Lower leg skin (tissue), 3 donors: ENCODE results near the gene LRP1B.

Experiments
- CTCF ChIP-seq, 3 donors: fragments of 450-650 bp; IDR thresholded peaks; one replicate each; pipeline ENCODE4 v1.5.1; 2016; ENCODE audit warnings: antibody characterized with exemption in 3 of 3, mild to moderate bottlenecking in 3 of 3, moderate library complexity in 2 of 3
- POLR2A ChIP-seq, 2 donors: fragments of 450-650 bp; IDR thresholded peaks; one replicate each; pipeline ENCODE4 v1.6.1; 2016 to 2017; ENCODE audit warnings: antibody characterized with exemption in 2 of 2, mild to moderate bottlenecking in 1 of 2, moderate library complexity in 1 of 2

- TF ChIP-seq CTCF (IDR thresholded peaks at IDR 0.05) = no peak
- TF ChIP-seq POLR2A (IDR thresholded peaks at IDR 0.05) = no peak
Observed at GRCh38 chr2:140234116-140234515, 1896.7 kb downstream of the LRP1B start.
